Gastrocnemius medialis (tissue), 4 donors: Measurements from ENCODE around the gene AGR3. TPM values are rescaled to one million over a fixed set of nuclear protein-coding genes. Genes with fewer than 3 reads are reported as not detected.

Experiments
- ATAC-seq, 2 donors: fragments of 150-250 bp; one replicate each; pipeline ENCODE4 v1.9.1; 2016
- DNase-seq, 2 donors: peaks; one replicate each; pipeline ENCODE4 v3.0.0-alpha.2; 2019
- H3K27ac ChIP-seq, 4 donors: fragments of 200-600 bp; sonication (generic); 1 replicate in 1 of 4; 2 replicates in 3 of 4; pipeline ENCODE4 v1.5.1; 2016 to 2018; ENCODE audit warnings: mild to moderate bottlenecking in 2 of 4, moderate library complexity in 1 of 4
- H3K27me3 ChIP-seq, 3 donors: fragments of 200-600 bp; sonication (generic) in 2 of 3; 1 replicate in 1 of 3; 2 replicates in 2 of 3; pipeline versions ENCODE4 v1.5.1 to v1.6.0; 2016 to 2019; ENCODE audit warnings: mild to moderate bottlenecking in 1 of 3, moderate library complexity in 1 of 3
- H3K36me3 ChIP-seq, 2 donors: fragments of 200-600 bp; sonication (generic) in 1 of 2; one replicate each; pipeline ENCODE4 v1.5.1; 2017 to 2018
- H3K4me1 ChIP-seq, 2 donors: fragments of 200-600 bp; sonication (generic) in 1 of 2; one replicate each; pipeline ENCODE4 v1.5.1; 2016 to 2017; ENCODE audit warnings: mild to moderate bottlenecking in 2 of 2
- H3K4me3 ChIP-seq, 4 donors: fragments of 200-600 bp; sonication (generic) in 3 of 4; 1 replicate in 1 of 4; 2 replicates in 3 of 4; pipeline ENCODE4 v1.5.1; 2016 to 2019; ENCODE audit warnings: mild to moderate bottlenecking in 2 of 4
- H3K9me3 ChIP-seq, 3 donors: fragments of 200-600 bp; sonication (generic) in 2 of 3; 1 replicate in 1 of 3; 2 replicates in 2 of 3; pipeline ENCODE4 v1.5.1; 2016 to 2019
- POLR2A ChIP-seq, 2 donors: fragments of 450-650 bp; IDR thresholded peaks; one replicate each; pipeline ENCODE4 v1.6.1; 2017; ENCODE audit warnings: antibody characterized with exemption in 2 of 2, mild to moderate bottlenecking in 2 of 2, moderate library complexity in 2 of 2
- in situ Hi-C, 4 donors: fragments of 200-750 bp; cut with MboI; loops; one replicate each; pipeline versions ENCODE4 v1.15.0 to v1.8.0; 2017; ENCODE audit warnings: low sequenced_read_pairs in 4 of 4
- intact Hi-C: fragments of 100-400 bp; cut with DNase I; formaldehyde crosslinking; loops from one replicate; pipeline ENCODE4 v1.15.1; 2023; ENCODE audit warnings: low total_unique reads
- total RNA-seq, 4 donors: library from RNA; depleted of rRNA; stranded (reverse); fragments of >200 nt; gene quantifications; one replicate each; pipeline versions ENCODE4 v1.1.0 to v1.2.3, GENCODE V29; 2016
- TF ChIP-seq, protein P1 (sequence below), 5 experiments: fragments of 450-650 bp in 3 of 5; fragments of 200-600 bp in 2 of 5; sonication (generic) in 2 of 5; IDR thresholded peaks in 4 of 5; conservative IDR thresholded peaks in 1 of 5; 1 replicate in 4 of 5; 2 replicates in 1 of 5; pipeline ENCODE4 v1.5.1; 2016 to 2019; ENCODE audit warnings: antibody characterized with exemption in 5 of 5, mild to moderate bottlenecking in 3 of 5, moderate library complexity in 3 of 5

AGR3 gene
- total RNA-seq, 4 donors from 2014 or later, result not detected

DNA sequence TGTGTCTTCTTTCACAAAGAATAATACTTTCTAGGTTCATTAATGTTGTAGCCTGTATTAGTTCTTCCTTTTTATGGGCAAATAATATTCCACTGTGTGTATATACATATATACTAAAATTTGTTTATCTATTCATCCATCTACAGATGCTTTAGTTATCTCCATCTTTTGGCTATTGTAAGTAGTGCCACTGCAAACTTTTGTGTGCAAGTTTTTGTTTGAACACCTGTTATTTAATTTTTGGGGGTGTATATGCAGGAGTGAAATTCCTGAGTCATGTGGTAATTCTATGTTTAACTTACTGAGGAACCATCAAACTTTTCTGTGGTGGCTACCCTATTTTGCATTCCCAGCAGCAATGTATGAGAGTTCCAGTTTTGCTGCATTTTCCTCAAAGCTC lies 37.7 kb upstream of the AGR3 start:
- no peaks in the 10 kb centered on the region for H3K36me3 ChIP-seq
- no peaks in the 10 kb centered on the region for H3K27me3 ChIP-seq
- in situ Hi-C loops (loop anchor here (10.0 to 25.0 kb wide), 5 partner anchors 232 to 507 kb away; partner anchors contain the start of gene CRPPA (in 1 of the 4)), intact Hi-C loops (no loop called here)
- no peak for ATAC-seq
- no peak overlapping the region for H3K27ac ChIP-seq
- no peak for DNase-seq
- H3K4me3 ChIP-seq, result no peak overlapping the region
- TF ChIP-seq, protein P1, sequence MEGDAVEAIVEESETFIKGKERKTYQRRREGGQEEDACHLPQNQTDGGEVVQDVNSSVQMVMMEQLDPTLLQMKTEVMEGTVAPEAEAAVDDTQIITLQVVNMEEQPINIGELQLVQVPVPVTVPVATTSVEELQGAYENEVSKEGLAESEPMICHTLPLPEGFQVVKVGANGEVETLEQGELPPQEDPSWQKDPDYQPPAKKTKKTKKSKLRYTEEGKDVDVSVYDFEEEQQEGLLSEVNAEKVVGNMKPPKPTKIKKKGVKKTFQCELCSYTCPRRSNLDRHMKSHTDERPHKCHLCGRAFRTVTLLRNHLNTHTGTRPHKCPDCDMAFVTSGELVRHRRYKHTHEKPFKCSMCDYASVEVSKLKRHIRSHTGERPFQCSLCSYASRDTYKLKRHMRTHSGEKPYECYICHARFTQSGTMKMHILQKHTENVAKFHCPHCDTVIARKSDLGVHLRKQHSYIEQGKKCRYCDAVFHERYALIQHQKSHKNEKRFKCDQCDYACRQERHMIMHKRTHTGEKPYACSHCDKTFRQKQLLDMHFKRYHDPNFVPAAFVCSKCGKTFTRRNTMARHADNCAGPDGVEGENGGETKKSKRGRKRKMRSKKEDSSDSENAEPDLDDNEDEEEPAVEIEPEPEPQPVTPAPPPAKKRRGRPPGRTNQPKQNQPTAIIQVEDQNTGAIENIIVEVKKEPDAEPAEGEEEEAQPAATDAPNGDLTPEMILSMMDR (IDR thresholded peaks at IDR 0.05 in 4 of 5, conservative IDR thresholded peaks at IDR 0.05 in 1 of 5), result no peak
- TF ChIP-seq POLR2A (IDR thresholded peaks at IDR 0.05), result no peak
- H3K4me1 ChIP-seq, result no peaks in the 10 kb centered on the region
- no peaks in the 10 kb centered on the region for H3K9me3 ChIP-seq

DNA sequence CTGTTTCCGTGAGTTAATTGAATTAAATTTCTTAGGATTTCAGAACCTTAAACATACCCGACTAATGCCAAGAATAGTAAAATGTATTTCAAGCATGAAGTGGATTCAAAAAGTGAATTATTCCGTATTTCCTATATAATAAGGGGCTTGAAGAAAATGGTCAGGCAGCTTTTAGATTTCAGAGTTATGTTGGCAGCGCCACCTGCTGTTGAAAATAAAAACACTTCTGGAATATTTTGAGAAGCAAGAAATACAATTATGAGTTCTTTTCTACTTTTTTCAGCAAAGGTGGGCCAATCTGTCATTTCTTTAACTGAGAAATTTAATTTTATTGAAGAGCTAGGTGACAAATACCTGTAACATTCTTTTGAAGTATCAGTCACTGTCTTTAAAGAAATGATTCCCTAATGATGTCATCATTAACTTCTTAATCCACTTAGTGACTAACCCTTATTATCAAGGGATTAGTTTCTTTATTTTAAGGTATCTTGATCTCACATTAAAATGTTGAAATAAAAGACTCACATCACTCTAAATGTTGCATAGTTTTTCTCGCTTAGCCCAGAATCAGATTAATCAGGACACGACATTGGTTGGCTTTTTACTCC lies 36.6 kb upstream of the AGR3 start:
- ATAC-seq, result no peak
- Histone ChIP-seq H3K27ac (no peak overlapping the region), H3K27me3 (no peaks in the 10 kb centered on the region), H3K36me3 (no peaks in the 10 kb centered on the region), H3K9me3 (no peaks in the 10 kb centered on the region), H3K4me1 (no peaks in the 10 kb centered on the region), H3K4me3 (no peak overlapping the region)
- no peak for DNase-seq
- TF ChIP-seq POLR2A (IDR thresholded peaks at IDR 0.05), result no peak
- TF ChIP-seq, protein P1 (IDR thresholded peaks at IDR 0.05 in 4 of 5, conservative IDR thresholded peaks at IDR 0.05 in 1 of 5), result peak; percentile 36 to 73 (median 45)
- intact Hi-C loops (loop anchor here (1.0 kb wide), 1 partner anchor 314 kb away; no protein-coding TSS in a partner anchor), in situ Hi-C loops (loop anchor here (10.0 to 25.0 kb wide), 5 partner anchors 231 to 506 kb away; partner anchors contain the start of gene CRPPA (in 1 of the 4))

DNA sequence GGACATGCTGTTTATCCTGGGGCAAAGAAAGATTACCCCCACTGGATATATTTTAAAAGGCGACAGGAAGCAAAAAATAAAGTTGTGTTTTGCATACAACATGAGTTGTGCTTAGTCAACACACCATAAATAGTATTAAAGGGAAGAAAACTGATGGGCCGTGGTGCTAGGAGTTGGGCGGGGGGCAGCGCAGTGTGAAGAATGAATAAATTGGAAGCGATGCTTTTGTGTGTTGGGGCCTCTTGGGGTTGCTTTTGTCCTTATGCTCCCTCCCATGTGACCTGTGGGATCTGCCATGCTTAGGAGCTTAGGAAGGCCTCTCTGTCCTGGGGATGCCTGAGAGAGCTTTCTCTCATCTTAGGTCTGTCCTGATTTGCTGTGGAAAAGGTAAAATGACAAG lies 35.0 kb upstream of the AGR3 start:
- no peak for ATAC-seq
- Histone ChIP-seq H3K9me3 (no peaks in the 10 kb centered on the region), H3K27me3 (no peaks in the 10 kb centered on the region), H3K27ac (no peak overlapping the region), H3K4me3 (no peak overlapping the region), H3K4me1 (no peaks in the 10 kb centered on the region), H3K36me3 (no peaks in the 10 kb centered on the region)
- intact Hi-C loops, result loop anchor here (2.0 kb wide), 1 partner anchor 222 kb away; no protein-coding TSS in a partner anchor
- no peak for DNase-seq
- no peak for TF ChIP-seq POLR2A (IDR thresholded peaks at IDR 0.05)
- TF ChIP-seq, protein P1 (IDR thresholded peaks at IDR 0.05 in 4 of 5, conservative IDR thresholded peaks at IDR 0.05 in 1 of 5), result no peak
- in situ Hi-C loops, result loop anchor here (10.0 to 25.0 kb wide), 5 partner anchors 229 to 504 kb away; partner anchors contain the start of gene CRPPA (in 1 of the 4)

DNA sequence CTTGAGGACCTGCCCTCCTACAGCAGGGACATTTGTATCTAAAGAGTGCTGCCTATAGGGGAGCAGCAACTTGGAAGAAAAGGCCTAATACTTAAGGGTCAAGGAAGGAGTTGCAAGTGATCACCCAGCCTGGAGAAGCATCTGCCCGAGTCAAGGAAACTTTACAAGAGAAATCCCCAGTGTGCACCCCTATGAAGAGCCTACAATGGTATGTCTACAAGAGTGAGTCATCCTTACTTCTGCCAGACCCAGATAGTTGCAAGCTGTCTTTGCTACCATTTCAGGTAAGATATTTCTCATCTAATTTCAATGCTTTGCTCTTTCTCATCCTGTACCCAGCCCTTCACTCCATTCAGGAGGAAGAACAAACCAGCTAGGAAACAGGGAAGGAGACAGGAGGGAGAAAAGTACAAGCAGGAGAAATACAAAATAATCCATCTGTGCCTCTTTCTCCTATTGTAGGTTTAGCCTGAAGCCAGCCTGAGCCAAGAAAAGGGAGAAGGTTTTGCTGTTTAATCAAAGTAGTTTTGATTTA lies 34.4 kb upstream of the AGR3 start:
- Histone ChIP-seq H3K9me3 (no peaks in the 10 kb centered on the region), H3K4me3 (no peak overlapping the region), H3K36me3 (no peaks in the 10 kb centered on the region), H3K27me3 (no peaks in the 10 kb centered on the region), H3K27ac (no peak overlapping the region), H3K4me1 (no peaks in the 10 kb centered on the region)
- intact Hi-C loops, result loop anchor here (2.0 kb wide), 1 partner anchor 221 kb away; no protein-coding TSS in a partner anchor
- TF ChIP-seq, protein P1 (IDR thresholded peaks at IDR 0.05 in 4 of 5, conservative IDR thresholded peaks at IDR 0.05 in 1 of 5), result no peak
- ATAC-seq (no peak), DNase-seq (no peak)
- in situ Hi-C loops, result loop anchor here (10.0 to 25.0 kb wide), 5 partner anchors 229 to 504 kb away; partner anchors contain the start of gene CRPPA (in 1 of the 4)
